K562 (cell line): ENCODE data around the gene ZNF280C. TPM values are rescaled to one million over a fixed set of nuclear protein-coding genes. Genes with fewer than 3 reads are reported as not detected.

Experiments used
- BCL6 ChIP-seq: fragments of 250-450 bp; sonication (Bioruptor Pico); IDR thresholded peaks from 2 replicates; pipeline ENCODE4 v1.4.0; 2020
- GATAD2A ChIP-seq: fragments of 450-650 bp; IDR thresholded peaks from 2 replicates; pipeline ENCODE4 v1.6.1; 2017
- HNRNPH1 ChIP-seq: fragments of 200-400 bp; formaldehyde crosslinking; optimal IDR thresholded peaks from 2 replicates; pipeline ENCODE3; 2017; ENCODE audit warnings: low read depth, mild to moderate bottlenecking, low read length, moderate library complexity
- MECOM ChIP-seq: fragments of 250-450 bp; sonication (Bioruptor Pico); IDR thresholded peaks from 2 replicates; pipeline ENCODE4 v1.8.0; 2022; ENCODE audit warnings: inconsistent platforms
- NONO ChIP-seq, 2 experiments: fragments of 200-400 bp in 1 of 2; fragments of 450-650 bp in 1 of 2; formaldehyde crosslinking in 1 of 2; IDR thresholded peaks; 2 replicates each; pipeline ENCODE4 v1.6.1; 2017; ENCODE audit warnings: low read depth in 2 of 2, mild to moderate bottlenecking in 2 of 2, moderate library complexity in 2 of 2, low read length in 1 of 2
- POLR2AphosphoS5 ChIP-seq: IDR thresholded peaks from 2 replicates; pipeline ENCODE4 v1.6.1; 2011; ENCODE audit warnings: mild to moderate bottlenecking, low read depth, low read length, moderate library complexity; ENCODE audit not compliant: control insufficient read depth, insufficient read depth
- PTBP1 ChIP-seq: fragments of 200-400 bp; formaldehyde crosslinking; IDR thresholded peaks from 2 replicates; pipeline ENCODE4 v1.6.1; 2017; ENCODE audit warnings: low read depth, low read length
- SMAD1 ChIP-seq: fragments of 150-350 bp; IDR thresholded peaks from 2 replicates; pipeline ENCODE4 v1.6.1; 2014; ENCODE audit warnings: low read length, low read depth; ENCODE audit not compliant: partially characterized antibody
- SMAD4 ChIP-seq: fragments of 250-450 bp; sonication (Bioruptor Pico); conservative IDR thresholded peaks from 2 replicates; pipeline ENCODE4 v1.8.0; 2021; ENCODE audit warnings: inconsistent platforms, mild to moderate bottlenecking, moderate library complexity
- SMARCC2 ChIP-seq: fragments of 450-650 bp; IDR thresholded peaks from 2 replicates; pipeline ENCODE4 v1.6.1; 2017; ENCODE audit warnings: antibody characterized with exemption, moderate library complexity, mild to moderate bottlenecking, low read depth
- ZNF224 ChIP-seq: sonication (generic); formaldehyde crosslinking; IDR thresholded peaks from 2 replicates; pipeline ENCODE4 v1.8.0; 2022; ENCODE audit warnings: mild to moderate bottlenecking, missing genetic modification reagents
- ZNF41 ChIP-seq: fragments of 250-450 bp; sonication (Bioruptor Pico); conservative IDR thresholded peaks from 2 replicates; pipeline ENCODE4 v1.4.0; 2020; ENCODE audit warnings: mild to moderate bottlenecking
- polyA plus RNA-seq, 8 experiments: library from polyadenylated mRNA; depleted of rRNA in 4 of 8; stranded (reverse) in 5 of 8; unstranded in 3 of 8; fragments of >200 nt; fragmentation: Nextera tagmentation in 2 of 8; fragmentation: Illumina TruSeq in 1 of 8; extraction: Ambion mirVana in 2 of 8; extraction: Trizol in 1 of 8; gene quantifications; 2 replicates each; pipeline versions ENCODE4 v1.2.1 to v1.2.3, GENCODE V29; 2011 to 2014; ENCODE audit warnings: inconsistent platforms in 1 of 8, missing spikeins in 1 of 8
- total RNA-seq, 7 experiments: library from RNA; depleted of rRNA in 6 of 7; stranded (reverse); fragments of >200 nt in 6 of 7; fragmentation: Illumina TruSeq in 2 of 7; extraction: Trizol in 2 of 7; gene quantifications; 2 replicates each; pipeline versions ENCODE4 v1.2.1 to v1.2.3, GENCODE V29; 2011 to 2021; ENCODE audit warnings: low replicate concordance in 1 of 7
- TF ChIP-seq, protein P1 (sequence below): IDR thresholded peaks from 2 replicates; pipeline ENCODE4 v1.6.1; 2011; ENCODE audit warnings: borderline replicate concordance, low read depth, mild to moderate bottlenecking, moderate library complexity, low read length; ENCODE audit not compliant: insufficient read depth, poor library complexity, severe bottlenecking
- TF ChIP-seq, protein P2 (sequence below): fragments of 450-650 bp; IDR thresholded peaks from one replicate; pipeline ENCODE4 v1.6.1; 2018; ENCODE audit warnings: mild to moderate bottlenecking, moderate library complexity; ENCODE audit not compliant: partially characterized antibody
- TF ChIP-seq, protein P3 (sequence below): fragments of 450-650 bp; IDR thresholded peaks from 2 replicates; pipeline ENCODE4 v1.6.1; 2016; ENCODE audit warnings: low read depth, mild to moderate bottlenecking, moderate library complexity
- TF ChIP-seq, protein P4 (sequence below): sonication (generic); formaldehyde crosslinking; IDR thresholded peaks from 2 replicates; pipeline ENCODE4 v1.8.0; 2022; ENCODE audit warnings: mild to moderate bottlenecking, missing genetic modification reagents, borderline replicate concordance
- TF ChIP-seq, protein P5 (sequence below), 3 experiments: IDR thresholded peaks in 2 of 3; conservative IDR thresholded peaks in 1 of 3; 2 replicates each; pipeline ENCODE4 v1.5.1; 2011 to 2012; ENCODE audit warnings: low read length in 3 of 3, mild to moderate bottlenecking in 3 of 3, control low read depth in 2 of 3, improper control_type of control experiment in 1 of 3, inconsistent platforms in 1 of 3, low read depth in 1 of 3, mixed read lengths in 1 of 3, moderate library complexity in 1 of 3; ENCODE audit not compliant: insufficient read depth in 2 of 3
- TF ChIP-seq, protein P6 (sequence below): fragments of 450-650 bp; IDR thresholded peaks from 2 replicates; pipeline ENCODE4 v1.6.1; 2017; ENCODE audit warnings: mild to moderate bottlenecking, moderate library complexity

Gene ZNF280C
- total and polyA plus RNA-seq, 9 of the 15 experiments (the other 6 are each of a cell fraction or from before 2014, with no cell fraction given) = 1.6 to 8.3 (median 4.4) TPM

DNA sequence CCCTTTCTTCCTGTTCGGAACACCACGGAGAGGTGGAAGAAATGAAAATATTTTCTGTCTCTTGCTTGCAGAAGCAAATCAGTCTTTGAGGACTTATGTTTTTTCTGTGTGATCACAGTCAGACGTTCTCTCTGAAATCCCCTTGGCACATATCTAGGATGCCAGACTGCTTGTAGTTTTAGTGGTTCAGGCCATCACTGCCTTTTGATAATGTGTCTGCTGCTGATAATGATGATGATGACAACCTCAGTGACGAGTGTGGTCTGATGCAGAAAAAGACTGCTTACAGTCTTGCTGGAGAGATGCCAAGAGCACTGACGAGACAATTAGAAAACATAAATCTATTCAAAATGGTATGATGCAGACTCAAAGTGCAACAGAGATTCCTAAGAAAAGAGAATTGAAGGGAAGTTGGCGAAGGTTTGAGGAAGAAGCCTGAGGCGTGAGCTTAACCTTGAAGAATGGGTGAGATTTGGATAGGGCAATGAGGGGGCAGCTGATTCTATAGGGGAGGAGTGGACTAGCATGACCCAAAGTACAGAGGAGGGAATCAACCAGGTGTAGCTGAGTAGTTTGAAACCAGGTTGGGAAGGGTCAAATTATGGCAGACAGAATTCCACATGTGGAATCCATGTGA lies 89.0 kb downstream of the ZNF280C start (continued):
- TF ChIP-seq, protein P1, sequence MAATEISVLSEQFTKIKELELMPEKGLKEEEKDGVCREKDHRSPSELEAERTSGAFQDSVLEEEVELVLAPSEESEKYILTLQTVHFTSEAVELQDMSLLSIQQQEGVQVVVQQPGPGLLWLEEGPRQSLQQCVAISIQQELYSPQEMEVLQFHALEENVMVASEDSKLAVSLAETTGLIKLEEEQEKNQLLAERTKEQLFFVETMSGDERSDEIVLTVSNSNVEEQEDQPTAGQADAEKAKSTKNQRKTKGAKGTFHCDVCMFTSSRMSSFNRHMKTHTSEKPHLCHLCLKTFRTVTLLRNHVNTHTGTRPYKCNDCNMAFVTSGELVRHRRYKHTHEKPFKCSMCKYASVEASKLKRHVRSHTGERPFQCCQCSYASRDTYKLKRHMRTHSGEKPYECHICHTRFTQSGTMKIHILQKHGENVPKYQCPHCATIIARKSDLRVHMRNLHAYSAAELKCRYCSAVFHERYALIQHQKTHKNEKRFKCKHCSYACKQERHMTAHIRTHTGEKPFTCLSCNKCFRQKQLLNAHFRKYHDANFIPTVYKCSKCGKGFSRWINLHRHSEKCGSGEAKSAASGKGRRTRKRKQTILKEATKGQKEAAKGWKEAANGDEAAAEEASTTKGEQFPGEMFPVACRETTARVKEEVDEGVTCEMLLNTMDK = no peak
- TF ChIP-seq PTBP1 = no peak
- no peak for TF ChIP-seq MECOM (CRISPR knock-in tag)
- no peak for TF ChIP-seq BCL6 (CRISPR knock-in tag)
- TF ChIP-seq SMAD1 = peak; percentile 92
- TF ChIP-seq NONO (IDR thresholded peaks at IDR 0.05; ENCODE audit: low read depth in 2 of 2, low read length in 1 of 2) = peak in 1 of 2 experiments; percentile 84; a peak in 1 of 4 replicates
- no peak for TF ChIP-seq ZNF224 (CRISPR knock-in tag)
- TF ChIP-seq, protein P2, sequence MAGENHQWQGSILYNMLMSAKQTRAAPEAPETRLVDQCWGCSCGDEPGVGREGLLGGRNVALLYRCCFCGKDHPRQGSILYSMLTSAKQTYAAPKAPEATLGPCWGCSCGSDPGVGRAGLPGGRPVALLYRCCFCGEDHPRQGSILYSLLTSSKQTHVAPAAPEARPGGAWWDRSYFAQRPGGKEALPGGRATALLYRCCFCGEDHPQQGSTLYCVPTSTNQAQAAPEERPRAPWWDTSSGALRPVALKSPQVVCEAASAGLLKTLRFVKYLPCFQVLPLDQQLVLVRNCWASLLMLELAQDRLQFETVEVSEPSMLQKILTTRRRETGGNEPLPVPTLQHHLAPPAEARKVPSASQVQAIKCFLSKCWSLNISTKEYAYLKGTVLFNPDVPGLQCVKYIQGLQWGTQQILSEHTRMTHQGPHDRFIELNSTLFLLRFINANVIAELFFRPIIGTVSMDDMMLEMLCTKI = no peak
- TF ChIP-seq, protein P3, sequence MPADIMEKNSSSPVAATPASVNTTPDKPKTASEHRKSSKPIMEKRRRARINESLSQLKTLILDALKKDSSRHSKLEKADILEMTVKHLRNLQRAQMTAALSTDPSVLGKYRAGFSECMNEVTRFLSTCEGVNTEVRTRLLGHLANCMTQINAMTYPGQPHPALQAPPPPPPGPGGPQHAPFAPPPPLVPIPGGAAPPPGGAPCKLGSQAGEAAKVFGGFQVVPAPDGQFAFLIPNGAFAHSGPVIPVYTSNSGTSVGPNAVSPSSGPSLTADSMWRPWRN = peak; percentile 91
- no peak for TF ChIP-seq ZNF41 (CRISPR knock-in tag)
- TF ChIP-seq HNRNPH1 = no peak
- TF ChIP-seq GATAD2A = no peak
- TF ChIP-seq, protein P4, sequence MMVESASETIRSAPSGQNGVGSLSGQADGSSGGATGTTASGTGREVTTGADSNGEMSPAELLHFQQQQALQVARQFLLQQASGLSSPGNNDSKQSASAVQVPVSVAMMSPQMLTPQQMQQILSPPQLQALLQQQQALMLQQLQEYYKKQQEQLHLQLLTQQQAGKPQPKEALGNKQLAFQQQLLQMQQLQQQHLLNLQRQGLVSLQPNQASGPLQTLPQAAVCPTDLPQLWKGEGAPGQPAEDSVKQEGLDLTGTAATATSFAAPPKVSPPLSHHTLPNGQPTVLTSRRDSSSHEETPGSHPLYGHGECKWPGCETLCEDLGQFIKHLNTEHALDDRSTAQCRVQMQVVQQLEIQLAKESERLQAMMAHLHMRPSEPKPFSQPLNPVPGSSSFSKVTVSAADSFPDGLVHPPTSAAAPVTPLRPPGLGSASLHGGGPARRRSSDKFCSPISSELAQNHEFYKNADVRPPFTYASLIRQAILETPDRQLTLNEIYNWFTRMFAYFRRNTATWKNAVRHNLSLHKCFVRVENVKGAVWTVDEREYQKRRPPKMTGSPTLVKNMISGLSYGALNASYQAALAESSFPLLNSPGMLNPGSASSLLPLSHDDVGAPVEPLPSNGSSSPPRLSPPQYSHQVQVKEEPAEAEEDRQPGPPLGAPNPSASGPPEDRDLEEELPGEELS (CRISPR knock-in tag) = no peak
- TF ChIP-seq, protein P5, sequence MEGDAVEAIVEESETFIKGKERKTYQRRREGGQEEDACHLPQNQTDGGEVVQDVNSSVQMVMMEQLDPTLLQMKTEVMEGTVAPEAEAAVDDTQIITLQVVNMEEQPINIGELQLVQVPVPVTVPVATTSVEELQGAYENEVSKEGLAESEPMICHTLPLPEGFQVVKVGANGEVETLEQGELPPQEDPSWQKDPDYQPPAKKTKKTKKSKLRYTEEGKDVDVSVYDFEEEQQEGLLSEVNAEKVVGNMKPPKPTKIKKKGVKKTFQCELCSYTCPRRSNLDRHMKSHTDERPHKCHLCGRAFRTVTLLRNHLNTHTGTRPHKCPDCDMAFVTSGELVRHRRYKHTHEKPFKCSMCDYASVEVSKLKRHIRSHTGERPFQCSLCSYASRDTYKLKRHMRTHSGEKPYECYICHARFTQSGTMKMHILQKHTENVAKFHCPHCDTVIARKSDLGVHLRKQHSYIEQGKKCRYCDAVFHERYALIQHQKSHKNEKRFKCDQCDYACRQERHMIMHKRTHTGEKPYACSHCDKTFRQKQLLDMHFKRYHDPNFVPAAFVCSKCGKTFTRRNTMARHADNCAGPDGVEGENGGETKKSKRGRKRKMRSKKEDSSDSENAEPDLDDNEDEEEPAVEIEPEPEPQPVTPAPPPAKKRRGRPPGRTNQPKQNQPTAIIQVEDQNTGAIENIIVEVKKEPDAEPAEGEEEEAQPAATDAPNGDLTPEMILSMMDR (IDR thresholded peaks at IDR 0.05 in 2 of 3, conservative IDR thresholded peaks at IDR 0.05 in 1 of 3; ENCODE audit: insufficient read depth in 2 of 3, low read depth in 1 of 3, low read length in 3 of 3) = no peak
- peak; percentile 98 for TF ChIP-seq SMAD4 (CRISPR knock-in tag)
- TF ChIP-seq, protein P6, sequence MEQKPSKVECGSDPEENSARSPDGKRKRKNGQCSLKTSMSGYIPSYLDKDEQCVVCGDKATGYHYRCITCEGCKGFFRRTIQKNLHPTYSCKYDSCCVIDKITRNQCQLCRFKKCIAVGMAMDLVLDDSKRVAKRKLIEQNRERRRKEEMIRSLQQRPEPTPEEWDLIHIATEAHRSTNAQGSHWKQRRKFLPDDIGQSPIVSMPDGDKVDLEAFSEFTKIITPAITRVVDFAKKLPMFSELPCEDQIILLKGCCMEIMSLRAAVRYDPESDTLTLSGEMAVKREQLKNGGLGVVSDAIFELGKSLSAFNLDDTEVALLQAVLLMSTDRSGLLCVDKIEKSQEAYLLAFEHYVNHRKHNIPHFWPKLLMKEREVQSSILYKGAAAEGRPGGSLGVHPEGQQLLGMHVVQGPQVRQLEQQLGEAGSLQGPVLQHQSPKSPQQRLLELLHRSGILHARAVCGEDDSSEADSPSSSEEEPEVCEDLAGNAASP = no peak
- peak; percentile 97 for TF ChIP-seq POLR2AphosphoS5
- peak; percentile 97 for TF ChIP-seq SMARCC2
